NB4 (cell line): ENCODE measurements around the gene FERMT1.

Experiments
- MYC ChIP-seq: IDR thresholded peaks from 2 replicates; pipeline ENCODE4 v1.6.1; 2011; ENCODE audit warnings: low read depth, low read length
- POLR2A ChIP-seq: IDR thresholded peaks from 2 replicates; pipeline ENCODE4 v1.6.1; 2011; ENCODE audit warnings: mild to moderate bottlenecking; ENCODE audit not compliant: insufficient read length; ENCODE audit errors: extremely low read depth
- TF ChIP-seq, protein P1 (sequence below): IDR thresholded peaks from one replicate; pipeline ENCODE4 v1.5.1; 2012; ENCODE audit warnings: low read depth, low read length
- TF ChIP-seq, protein P2 (sequence below): IDR thresholded peaks from 2 replicates; pipeline ENCODE4 v1.6.1; 2011; ENCODE audit warnings: low read depth, low read length

DNA sequence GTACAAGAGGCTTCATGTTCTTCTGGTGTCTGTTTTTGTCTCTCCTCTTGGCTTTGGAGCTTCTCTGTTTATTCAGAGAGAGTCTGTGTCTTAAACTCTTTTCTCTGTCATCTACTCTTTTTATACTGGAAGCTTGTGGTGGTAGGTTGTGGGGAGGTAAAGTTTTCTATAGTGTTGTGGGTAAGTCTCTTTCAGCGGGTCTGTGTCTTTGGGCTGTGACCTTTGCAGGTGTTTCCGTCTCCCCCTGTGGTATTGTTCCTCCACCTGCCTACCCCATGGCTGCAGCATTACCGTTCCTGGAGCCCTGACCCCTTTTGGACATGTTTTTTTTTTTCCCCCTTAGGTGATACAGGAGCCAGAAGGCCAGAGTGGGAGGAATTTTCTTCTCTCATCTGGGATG is 37.9 kb upstream of the FERMT1 start:
- TF ChIP-seq POLR2A (no peak), MYC (no peak)
- TF ChIP-seq, protein P1, sequence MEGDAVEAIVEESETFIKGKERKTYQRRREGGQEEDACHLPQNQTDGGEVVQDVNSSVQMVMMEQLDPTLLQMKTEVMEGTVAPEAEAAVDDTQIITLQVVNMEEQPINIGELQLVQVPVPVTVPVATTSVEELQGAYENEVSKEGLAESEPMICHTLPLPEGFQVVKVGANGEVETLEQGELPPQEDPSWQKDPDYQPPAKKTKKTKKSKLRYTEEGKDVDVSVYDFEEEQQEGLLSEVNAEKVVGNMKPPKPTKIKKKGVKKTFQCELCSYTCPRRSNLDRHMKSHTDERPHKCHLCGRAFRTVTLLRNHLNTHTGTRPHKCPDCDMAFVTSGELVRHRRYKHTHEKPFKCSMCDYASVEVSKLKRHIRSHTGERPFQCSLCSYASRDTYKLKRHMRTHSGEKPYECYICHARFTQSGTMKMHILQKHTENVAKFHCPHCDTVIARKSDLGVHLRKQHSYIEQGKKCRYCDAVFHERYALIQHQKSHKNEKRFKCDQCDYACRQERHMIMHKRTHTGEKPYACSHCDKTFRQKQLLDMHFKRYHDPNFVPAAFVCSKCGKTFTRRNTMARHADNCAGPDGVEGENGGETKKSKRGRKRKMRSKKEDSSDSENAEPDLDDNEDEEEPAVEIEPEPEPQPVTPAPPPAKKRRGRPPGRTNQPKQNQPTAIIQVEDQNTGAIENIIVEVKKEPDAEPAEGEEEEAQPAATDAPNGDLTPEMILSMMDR = no peak
- TF ChIP-seq, protein P2, sequence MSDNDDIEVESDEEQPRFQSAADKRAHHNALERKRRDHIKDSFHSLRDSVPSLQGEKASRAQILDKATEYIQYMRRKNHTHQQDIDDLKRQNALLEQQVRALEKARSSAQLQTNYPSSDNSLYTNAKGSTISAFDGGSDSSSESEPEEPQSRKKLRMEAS = no peak
